ENCODE results near the gene SRI. TPM values are rescaled to one million over a fixed set of nuclear protein-coding genes. Genes with fewer than 3 reads are reported as not detected.

SRI gene
- total RNA-seq, 1 experiment from 2014 or later, result 136 TPM

DNA sequence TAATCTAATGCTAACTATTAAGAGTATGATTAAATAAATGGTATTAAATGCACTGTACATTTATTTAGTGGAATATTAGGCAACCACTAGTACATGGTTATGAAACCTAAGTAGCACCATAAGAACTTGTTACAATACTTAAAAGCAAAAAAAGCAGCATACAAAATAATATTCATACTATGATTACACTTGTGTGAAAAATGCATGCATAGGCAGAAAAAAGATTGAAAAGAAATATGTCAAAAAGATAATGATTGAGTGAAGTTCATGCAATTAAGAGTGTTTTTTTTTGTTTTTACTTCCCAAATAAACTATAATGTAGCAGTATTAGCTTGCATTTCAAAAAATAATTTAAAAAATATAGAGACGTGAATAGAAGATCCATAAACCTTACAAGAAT lies 20.0 kb upstream of the SRI start:
- no peaks in the 10 kb centered on the region for H3K36me3 Mint-ChIP-seq (ENCODE audit: insufficient read depth in 1 of 3, low read depth in 3 of 3)
- Histone ChIP-seq H4K5ac (ENCODE audit: insufficient read length, low read depth, low read length) (no peak overlapping the region), H2BK15ac (ENCODE audit: low read depth, low read length) (no peak overlapping the region), H2BK120ac (ENCODE audit: low read depth, low read length, poor library complexity, severe bottlenecking) (no peak overlapping the region), H3K9ac (ENCODE audit: extremely low read depth, insufficient read length, low read length) (no peak overlapping the region), H4K91ac (ENCODE audit: insufficient read length, low read depth, low read length) (no peak overlapping the region), H3K27me3 (ENCODE audit: insufficient read depth, low read length) (no peaks in the 10 kb centered on the region), H3K79me2 (ENCODE audit: insufficient read depth, low read length) (no peaks in the 10 kb centered on the region), H3T11ph (ENCODE audit: low read length) (no peak overlapping the region), H3K4me2 (ENCODE audit: insufficient read depth, insufficient read length, low read length) (no peak overlapping the region), H2BK5ac (ENCODE audit: insufficient read length, low read length) (no peak overlapping the region), H3K9me3 (ENCODE audit: control insufficient read depth, low read depth, low read length) (no peaks in the 10 kb centered on the region), H2AFZ (ENCODE audit: low read length) (no peak overlapping the region), H3K4me1 (ENCODE audit: insufficient read depth, low read length) (no peaks in the 10 kb centered on the region), H2BK12ac (ENCODE audit: insufficient read length, low read depth, low read length) (no peak overlapping the region), H3K18ac (ENCODE audit: insufficient read length, low read depth, low read length) (no peak overlapping the region), H3K23me2 (ENCODE audit: insufficient read length, low read depth, low read length, poor library complexity, severe bottlenecking) (no peaks in the 10 kb centered on the region), H3K56ac (ENCODE audit: insufficient read length, low read depth, low read length) (no peak overlapping the region), H3K14ac (ENCODE audit: insufficient read depth, low read length) (no peak overlapping the region), H3K23ac (ENCODE audit: insufficient read length, low read depth, low read length) (no peak overlapping the region), H3K27ac (ENCODE audit: insufficient read length, low read depth, low read length) (no peak overlapping the region), H4K20me1 (ENCODE audit: control insufficient read depth, insufficient read depth, insufficient read length) (no peaks in the 10 kb centered on the region), H2AK5ac (ENCODE audit: insufficient read length, low read length) (no peak overlapping the region), H3K4ac (ENCODE audit: low read depth, low read length) (no peak overlapping the region), H4K8ac (replicated peaks; ENCODE audit: insufficient read length, low read depth, low read length) (no peak overlapping the region), H3K79me1 (ENCODE audit: insufficient read depth, low read depth, low read length, poor library complexity, severe bottlenecking) (no peaks in the 10 kb centered on the region), H2BK20ac (ENCODE audit: low read depth, low read length, poor library complexity, severe bottlenecking) (no peak overlapping the region)
- WGBS (ENCODE audit: extremely low coverage, insufficient read length, low lambda C conversion rate), result no CpG with 5 or more reads among the region's 1 CpG
- no peak overlapping the region for H3K4me3 Mint-ChIP-seq
- TF ChIP-seq, protein P1, sequence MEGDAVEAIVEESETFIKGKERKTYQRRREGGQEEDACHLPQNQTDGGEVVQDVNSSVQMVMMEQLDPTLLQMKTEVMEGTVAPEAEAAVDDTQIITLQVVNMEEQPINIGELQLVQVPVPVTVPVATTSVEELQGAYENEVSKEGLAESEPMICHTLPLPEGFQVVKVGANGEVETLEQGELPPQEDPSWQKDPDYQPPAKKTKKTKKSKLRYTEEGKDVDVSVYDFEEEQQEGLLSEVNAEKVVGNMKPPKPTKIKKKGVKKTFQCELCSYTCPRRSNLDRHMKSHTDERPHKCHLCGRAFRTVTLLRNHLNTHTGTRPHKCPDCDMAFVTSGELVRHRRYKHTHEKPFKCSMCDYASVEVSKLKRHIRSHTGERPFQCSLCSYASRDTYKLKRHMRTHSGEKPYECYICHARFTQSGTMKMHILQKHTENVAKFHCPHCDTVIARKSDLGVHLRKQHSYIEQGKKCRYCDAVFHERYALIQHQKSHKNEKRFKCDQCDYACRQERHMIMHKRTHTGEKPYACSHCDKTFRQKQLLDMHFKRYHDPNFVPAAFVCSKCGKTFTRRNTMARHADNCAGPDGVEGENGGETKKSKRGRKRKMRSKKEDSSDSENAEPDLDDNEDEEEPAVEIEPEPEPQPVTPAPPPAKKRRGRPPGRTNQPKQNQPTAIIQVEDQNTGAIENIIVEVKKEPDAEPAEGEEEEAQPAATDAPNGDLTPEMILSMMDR (conservative IDR thresholded peaks at IDR 0.05), result no peak
- no peak for DNase-seq
- H3K9me3 Mint-ChIP-seq, result no peaks in the 10 kb centered on the region
- no peak overlapping the region for H3K27ac Mint-ChIP-seq
- H3K27me3 Mint-ChIP-seq (ENCODE audit: low read depth), result no peaks in the 10 kb centered on the region
- H3K4me1 Mint-ChIP-seq, result peaks cover 9 to 13% of the 10 kb centered on the region in 2 experiments
